HEK293T (cell line): ENCODE data around the gene CMTM4.

Experiments
- CTCF ChIA-PET: fragments of 350-600 bp; formaldehyde crosslinking; extraction: SDS; loops from one replicate; lab custom pipeline; 2021; ENCODE audit warnings: antibody characterized with exemption, inconsistent platforms; lab: Yijun Ruan, JAX
- POLR2A ChIA-PET: fragments of 350-600 bp; formaldehyde crosslinking; extraction: SDS; loops from one replicate; lab custom pipeline; 2020; ENCODE audit warnings: antibody characterized with exemption, inconsistent platforms; lab: Yijun Ruan, JAX
- DNase-seq: peaks from one replicate; pipeline ENCODE4 v3.0.0; 2012; ENCODE audit warnings: mixed read lengths; ENCODE audit errors: extremely low spot score
- ARNT ChIP-seq: fragments of 450-650 bp; IDR thresholded peaks from 2 replicates; pipeline ENCODE4 v1.6.1; 2017; ENCODE audit warnings: mild to moderate bottlenecking
- BHLHE40 ChIP-seq: fragments of 450-650 bp; IDR thresholded peaks from 2 replicates; pipeline ENCODE4 v1.6.1; 2016; ENCODE audit warnings: mild to moderate bottlenecking, moderate library complexity, borderline replicate concordance
- CTBP1 ChIP-seq: fragments of 450-650 bp; IDR thresholded peaks from 2 replicates; pipeline ENCODE4 v1.6.1; 2016; ENCODE audit warnings: borderline replicate concordance
- ELF4 ChIP-seq: fragments of 450-650 bp; IDR thresholded peaks from 2 replicates; pipeline ENCODE4 v1.6.1; 2017; ENCODE audit warnings: antibody characterized with exemption
- FOXA1 ChIP-seq: fragments of 450-650 bp; IDR thresholded peaks from 2 replicates; pipeline ENCODE4 v1.6.1; 2016; ENCODE audit warnings: mild to moderate bottlenecking
- FOXK2 ChIP-seq: fragments of 450-650 bp; IDR thresholded peaks from 2 replicates; pipeline ENCODE4 v1.6.1; 2016; ENCODE audit warnings: mild to moderate bottlenecking
- FOXM1 ChIP-seq: fragments of 450-650 bp; IDR thresholded peaks from 2 replicates; pipeline ENCODE4 v1.6.1; 2017; ENCODE audit warnings: mild to moderate bottlenecking, borderline replicate concordance
- HDGF ChIP-seq: fragments of 450-650 bp; IDR thresholded peaks from 2 replicates; pipeline ENCODE4 v1.6.1; 2017; ENCODE audit warnings: antibody characterized with exemption, borderline replicate concordance
- L3MBTL2 ChIP-seq: fragments of 450-650 bp; conservative IDR thresholded peaks from 2 replicates; pipeline ENCODE4 v1.6.1; 2016; ENCODE audit warnings: mild to moderate bottlenecking
- LEF1 ChIP-seq: fragments of 450-650 bp; IDR thresholded peaks from 2 replicates; pipeline ENCODE4 v1.6.1; 2017; ENCODE audit warnings: mild to moderate bottlenecking, borderline replicate concordance
- NFRKB ChIP-seq: fragments of 450-650 bp; IDR thresholded peaks from 2 replicates; pipeline ENCODE4 v1.6.1; 2016; ENCODE audit warnings: mild to moderate bottlenecking, moderate library complexity
- PKNOX1 ChIP-seq: fragments of 450-650 bp; IDR thresholded peaks from 2 replicates; pipeline ENCODE4 v1.6.1; 2016
- SP1 ChIP-seq: fragments of 450-650 bp; IDR thresholded peaks from 2 replicates; pipeline ENCODE4 v1.6.1; 2017
- SUZ12 ChIP-seq: fragments of 450-650 bp; IDR thresholded peaks from 2 replicates; pipeline ENCODE4 v1.6.1; 2016; ENCODE audit warnings: mild to moderate bottlenecking
- TARDBP ChIP-seq: fragments of 450-650 bp; IDR thresholded peaks from 2 replicates; pipeline ENCODE4 v1.6.1; 2016
- ZNF384 ChIP-seq: fragments of 450-650 bp; IDR thresholded peaks from 2 replicates; pipeline ENCODE4 v1.6.1; 2016

The CMTM4 gene

GRCh38 chr16:66610111-66610820, 86.3 kb downstream of the CMTM4 start:
- CTCF ChIA-PET = interaction anchor here (1.5 to 2.3 kb wide), 2 partner anchors 9 to 132 kb away, joined by 3 to 38 read pairs; no protein-coding TSS in a partner anchor
- TF ChIP-seq SP1 (no peak), L3MBTL2 (no peak), ARNT (no peak), FOXA1 (no peak), ELF4 (no peak), LEF1 (no peak), PKNOX1 (no peak), FOXM1 (no peak), FOXK2 (no peak), TARDBP (no peak), SUZ12 (no peak), BHLHE40 (no peak), CTBP1 (no peak), HDGF (no peak)
- no peak for DNase-seq
- POLR2A ChIA-PET = no interaction called here

DNA sequence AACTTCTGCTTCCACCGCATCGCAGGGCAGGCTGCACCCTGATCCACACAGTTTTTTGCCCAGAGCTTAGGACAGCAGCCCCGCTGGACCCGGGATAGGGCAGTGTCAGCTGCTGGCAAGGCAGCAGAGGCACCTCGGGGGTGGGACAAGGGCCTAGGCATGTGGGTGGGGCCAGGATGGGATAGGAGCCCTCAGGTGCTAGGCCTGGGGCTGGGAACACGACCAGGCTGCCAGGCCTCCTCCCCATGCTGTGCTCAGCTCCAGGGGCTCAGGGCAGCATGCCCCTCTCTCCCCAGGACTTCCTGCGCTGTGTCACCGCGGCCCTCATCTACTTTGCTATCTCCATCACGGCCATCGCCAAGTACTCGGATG, 87.4 kb downstream of the CMTM4 start:
- ChIA-PET POLR2A (no interaction called here), CTCF (interaction anchor here (0.6 to 2.6 kb wide), 21 partner anchors 10 to 281 kb away, joined by 3 to 38 read pairs (median 4); partner anchors contain the start of gene DYNC1LI2)
- TF ChIP-seq CTBP1 (no peak), ZNF384 (no peak), SP1 (no peak), ARNT (no peak), PKNOX1 (no peak), LEF1 (no peak), HDGF (no peak), BHLHE40 (no peak), L3MBTL2 (no peak), SUZ12 (no peak), ELF4 (no peak), FOXM1 (no peak), FOXA1 (no peak), NFRKB (no peak), FOXK2 (no peak), TARDBP (no peak)
- no peak for DNase-seq

DNA sequence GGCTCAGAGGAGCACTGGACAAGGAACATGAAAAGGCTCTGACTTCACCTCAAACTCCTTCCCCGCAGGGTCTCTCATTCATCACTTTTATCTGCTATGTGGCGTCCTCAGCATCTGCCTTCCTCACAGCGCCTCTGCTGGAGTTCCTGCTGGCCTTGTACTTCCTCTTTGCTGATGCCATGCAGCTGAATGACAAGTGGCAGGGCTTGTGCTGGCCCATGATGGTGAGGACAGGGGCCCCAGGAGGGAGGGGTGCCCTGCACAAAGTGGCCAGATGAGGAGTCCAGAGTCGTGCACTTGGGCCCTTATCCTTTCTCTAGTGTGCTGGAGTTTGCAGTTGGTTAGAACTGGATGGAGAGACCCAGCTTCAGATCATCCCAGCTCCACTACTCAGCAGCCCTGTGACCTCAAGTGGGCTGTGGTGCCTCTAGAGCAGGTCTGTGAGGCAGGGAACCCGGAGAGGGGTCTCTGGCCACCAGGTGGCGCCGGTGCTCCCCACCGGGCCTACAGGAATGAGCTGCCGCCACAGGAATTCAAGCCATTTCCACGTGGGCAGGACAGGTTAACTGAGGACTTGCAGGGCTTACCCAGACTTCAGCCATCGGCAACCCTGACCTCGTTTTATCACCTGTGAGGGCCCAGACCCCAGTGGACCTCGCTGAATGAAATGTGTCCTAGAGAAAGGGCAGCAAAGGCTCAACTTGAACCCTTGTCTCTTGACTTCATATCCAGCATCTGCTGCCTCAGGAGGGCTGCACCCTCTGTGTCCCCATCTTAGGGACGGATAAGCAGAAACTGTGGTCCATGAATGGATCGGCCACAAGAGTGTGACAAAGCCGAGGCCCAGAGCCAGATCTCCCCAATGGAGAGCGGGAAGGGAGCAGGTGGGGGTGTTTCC, 88.1 kb downstream of the CMTM4 start:
- TF ChIP-seq L3MBTL2 (0 out of 2 replicates have a peak, but pooled peaks have one; percentile 41), BHLHE40 (no peak)
- ChIA-PET POLR2A (interaction anchor here (0.6 kb wide), 1 partner anchor 9 kb away, joined by 3 read pairs; no protein-coding TSS in a partner anchor), CTCF (interaction anchor here (0.5 to 2.6 kb wide), 24 partner anchors 9 to 282 kb away, joined by 3 to 38 read pairs (median 4); partner anchors contain the start of gene DYNC1LI2)
- DNase-seq = peak; percentile 90

- ChIA-PET POLR2A (no interaction called here), CTCF (no interaction called here)
- TF ChIP-seq FOXM1 (no peak), SP1 (no peak), FOXK2 (no peak), PKNOX1 (no peak), NFRKB (no peak), LEF1 (no peak), ARNT (no peak), CTBP1 (no peak)
- no peak for DNase-seq
Observed at GRCh38 chr16:66605979-66606751, 90.4 kb downstream of the CMTM4 start.

- DNase-seq = peak; percentile 47
- TF ChIP-seq SUZ12 (no peak), FOXM1 (no peak), CTBP1 (no peak), BHLHE40 (no peak), ELF4 (no peak), PKNOX1 (no peak), NFRKB (no peak), FOXK2 (no peak), LEF1 (no peak), FOXA1 (no peak), ARNT (no peak), SP1 (no peak), ZNF384 (no peak), TARDBP (no peak), L3MBTL2 (no peak), HDGF (no peak)
- ChIA-PET POLR2A (no interaction called here), CTCF (interaction anchor here (0.6 kb wide), 2 partner anchors 46 to 721 kb away, joined by 3 read pairs; no protein-coding TSS in a partner anchor)
Observed at GRCh38 chr16:66605177-66605978, 91.2 kb downstream of the CMTM4 start.
